ENCODE measurements around the gene REM1. TPM values are rescaled to one million over a fixed set of nuclear protein-coding genes. Genes with fewer than 3 reads are reported as not detected.

The REM1 gene
- total RNA-seq, 1 donor from 2014 or later: not detected

DNA sequence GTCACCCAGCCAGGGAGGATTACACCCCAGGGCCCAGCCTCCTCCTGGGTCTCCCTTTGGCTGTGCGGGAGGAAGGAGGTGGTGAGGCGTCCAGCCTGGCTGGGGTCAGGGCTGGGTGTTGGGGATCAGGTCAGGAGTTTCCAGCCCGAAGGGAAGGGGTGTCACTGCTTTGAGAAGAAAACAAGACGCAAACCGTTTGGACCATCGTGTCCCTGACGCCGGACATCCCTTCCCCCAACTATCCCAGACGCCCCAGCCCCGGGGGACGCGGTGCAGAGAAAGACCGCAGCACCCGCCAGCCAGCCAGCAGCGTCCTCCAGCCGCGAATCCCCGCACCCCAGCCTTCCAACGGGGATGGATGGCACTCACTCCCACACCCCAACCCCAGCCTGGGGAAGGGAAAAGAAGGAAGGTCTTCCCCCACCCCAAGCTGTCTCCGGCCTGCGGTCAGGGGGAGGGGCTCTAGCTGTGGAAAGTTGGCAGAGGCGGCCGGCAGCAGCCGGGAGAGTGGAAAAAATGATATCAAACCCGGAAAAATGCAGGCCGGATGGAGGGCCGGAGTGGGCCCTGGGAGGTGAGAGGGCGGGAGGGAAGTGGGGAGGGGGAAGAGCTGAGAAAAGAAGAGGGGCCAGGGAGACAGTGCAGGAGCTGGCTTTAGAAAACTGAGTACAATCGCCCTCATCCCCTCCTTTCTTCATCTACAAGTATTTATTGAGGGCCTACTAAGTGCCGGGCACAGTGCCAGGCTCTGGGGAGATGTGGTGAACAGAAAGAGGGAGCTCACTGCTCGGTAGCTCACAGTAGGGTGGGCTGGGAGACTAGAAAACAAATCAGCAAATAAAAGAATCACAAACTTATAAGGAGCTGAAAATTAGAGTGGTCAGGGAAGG is 10.6 kb downstream of the REM1 start:
- Mint-ChIP-seq H3K9me3 (no peaks in the 10 kb centered on the region), H3K27ac (no peak overlapping the region), H3K4me3 (no peak overlapping the region), H3K27me3 (ENCODE audit: insufficient read depth, low read depth) (peaks cover 11% of the 10 kb centered on the region), H3K4me1 (no peaks in the 10 kb centered on the region), H3K36me3 (no peaks in the 10 kb centered on the region)
- H4K20me1 ChIP-seq (ENCODE audit: low read depth): no peaks in the 10 kb centered on the region
- no peak overlapping the region for H2AFZ ChIP-seq (replicated peaks)
- H3K79me2 ChIP-seq (ENCODE audit: low read depth): no peaks in the 10 kb centered on the region
- H3K4me3 ChIP-seq: no peak overlapping the region
- no peaks in the 10 kb centered on the region for H3K4me1 ChIP-seq
- no peaks in the 10 kb centered on the region for H3K36me3 ChIP-seq
- H3K27me3 ChIP-seq: no peaks in the 10 kb centered on the region
- TF ChIP-seq EZH2 (IDR thresholded peaks at IDR 0.05) (no peak), CTCF (IDR thresholded peaks at IDR 0.05) (no peak), EZH2phosphoT487 (IDR thresholded peaks at IDR 0.05) (no peak)
- DNase-seq (ENCODE audit: low spot score): no peak
- H3F3A ChIP-seq (ENCODE audit: low read depth): no peaks in the 10 kb centered on the region
- peaks cover 16% of the 10 kb centered on the region for H3K9me3 ChIP-seq (ENCODE audit: low read depth)
- no peak overlapping the region for H3K9ac ChIP-seq
- H3K4me2 ChIP-seq: no peak overlapping the region
- no peak overlapping the region for H3K27ac ChIP-seq

- no peak overlapping the region for H3K27ac ChIP-seq
- no peak overlapping the region for H3K4me3 Mint-ChIP-seq
- no peak overlapping the region for H3K27ac Mint-ChIP-seq
Measured at GRCh38 chr20:31488115-31488514, 13.0 kb downstream of the REM1 start.

GRCh38 chr20:31489152-31489551 is 14.1 kb downstream of the REM1 start:
- H4K20me1 ChIP-seq (ENCODE audit: low read depth): no peaks in the 10 kb centered on the region
- Mint-ChIP-seq H3K36me3 (no peaks in the 10 kb centered on the region), H3K9me3 (no peaks in the 10 kb centered on the region), H3K4me1 (no peaks in the 10 kb centered on the region), H3K27me3 (ENCODE audit: insufficient read depth, low read depth) (peaks cover 19% of the 10 kb centered on the region), H3K27ac (no peak overlapping the region), H3K4me3 (no peak overlapping the region)
- DNase-seq (ENCODE audit: low spot score): no peak
- H3K79me2 ChIP-seq (ENCODE audit: low read depth): no peaks in the 10 kb centered on the region
- H3K9ac ChIP-seq: no peak overlapping the region
- H3K4me1 ChIP-seq: no peaks in the 10 kb centered on the region
- TF ChIP-seq EZH2 (IDR thresholded peaks at IDR 0.05): no peak
- TF ChIP-seq CTCF (IDR thresholded peaks at IDR 0.05): no peak
- TF ChIP-seq EZH2phosphoT487 (IDR thresholded peaks at IDR 0.05): no peak
- no peak overlapping the region for H3K4me2 ChIP-seq
- H3K36me3 ChIP-seq: no peaks in the 10 kb centered on the region
- no peak overlapping the region for H3K27ac ChIP-seq
- H2AFZ ChIP-seq (replicated peaks): no peak overlapping the region
- no peak overlapping the region for H3K4me3 ChIP-seq
- H3K27me3 ChIP-seq: no peaks in the 10 kb centered on the region
- H3K9me3 ChIP-seq (ENCODE audit: low read depth): peaks cover 12% of the 10 kb centered on the region
- no peaks in the 10 kb centered on the region for H3F3A ChIP-seq (ENCODE audit: low read depth)

More at GRCh38 chr20:31488115-31488514, 13.0 kb downstream of the REM1 start:
- Histone ChIP-seq H3K9ac (no peak overlapping the region), H4K20me1 (ENCODE audit: low read depth) (no peaks in the 10 kb centered on the region), H3K4me3 (no peak overlapping the region), H3K4me1 (no peaks in the 10 kb centered on the region), H3K36me3 (no peaks in the 10 kb centered on the region), H3K79me2 (ENCODE audit: low read depth) (no peaks in the 10 kb centered on the region), H3K9me3 (ENCODE audit: low read depth) (peaks cover 14% of the 10 kb centered on the region), H3F3A (ENCODE audit: low read depth) (no peaks in the 10 kb centered on the region), H3K4me2 (no peak overlapping the region), H2AFZ (replicated peaks) (no peak overlapping the region), H3K27me3 (no peaks in the 10 kb centered on the region)
- Mint-ChIP-seq H3K27me3 (ENCODE audit: insufficient read depth, low read depth) (peaks cover 18% of the 10 kb centered on the region), H3K9me3 (no peaks in the 10 kb centered on the region), H3K4me1 (no peaks in the 10 kb centered on the region), H3K36me3 (no peaks in the 10 kb centered on the region)
- TF ChIP-seq CTCF (IDR thresholded peaks at IDR 0.05) (no peak), EZH2 (IDR thresholded peaks at IDR 0.05) (no peak), EZH2phosphoT487 (IDR thresholded peaks at IDR 0.05) (no peak)
- no peak for DNase-seq (ENCODE audit: low spot score)
